ENCODE measurements around the gene EBI3.
"Not testable (repeated sequence)": the region's sequence is repeated elsewhere in the genome, so short reads cannot be mapped to it uniquely, and the experiment has no call there.

The EBI3 gene

DNA sequence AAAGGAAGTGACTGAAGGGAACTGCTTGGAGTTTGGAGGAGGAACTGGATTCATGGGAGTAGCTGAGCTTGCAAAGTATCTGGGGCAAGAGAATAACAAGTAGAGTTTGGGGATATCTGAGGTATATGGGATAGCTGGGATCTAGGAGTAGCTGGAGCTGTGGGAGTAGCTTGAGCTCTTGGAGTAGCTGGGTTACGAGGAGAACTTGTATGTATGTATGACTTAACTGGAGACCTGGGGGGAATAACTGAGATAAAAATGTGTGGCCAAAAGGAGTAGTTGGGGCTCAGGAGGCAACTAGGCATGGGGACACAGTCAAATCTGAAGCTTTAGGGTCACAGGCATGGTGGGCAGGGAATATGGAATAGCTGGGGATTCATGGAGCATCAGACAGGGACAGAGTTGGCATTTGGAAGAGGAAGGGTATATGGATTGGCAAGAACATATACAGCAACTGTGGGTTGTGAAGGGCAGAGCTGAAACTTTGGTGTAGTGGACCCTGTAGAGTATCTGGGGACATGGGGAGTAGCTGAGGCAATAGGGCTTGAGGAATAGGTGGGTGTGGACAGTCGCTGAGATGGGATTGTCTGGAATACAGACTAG, 28.3 kb upstream of the EBI3 start:
- no peak for DNase-seq (ENCODE audit: low read depth, low spot score)

DNA sequence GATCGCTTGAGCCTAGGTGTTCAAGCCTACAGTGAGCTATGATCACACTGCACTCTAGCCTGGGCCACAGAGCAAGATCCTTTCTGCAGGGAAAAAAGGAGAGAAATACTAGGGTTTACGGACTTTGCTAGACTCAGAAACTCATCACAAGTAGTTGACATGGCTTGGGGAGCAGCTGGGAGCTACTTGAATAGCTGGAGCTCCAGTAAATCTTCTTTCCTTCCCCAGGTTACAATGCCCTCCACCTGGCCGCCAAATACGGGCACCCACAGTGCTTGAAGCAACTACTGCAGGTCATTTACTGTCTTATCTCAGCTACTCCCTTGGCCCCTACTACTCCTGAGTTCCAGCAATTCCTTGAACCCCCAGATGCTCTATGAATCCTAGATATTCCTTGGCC, 27.5 kb upstream of the EBI3 start:
- DNase-seq (ENCODE audit: low read depth, low spot score) = no peak

DNA sequence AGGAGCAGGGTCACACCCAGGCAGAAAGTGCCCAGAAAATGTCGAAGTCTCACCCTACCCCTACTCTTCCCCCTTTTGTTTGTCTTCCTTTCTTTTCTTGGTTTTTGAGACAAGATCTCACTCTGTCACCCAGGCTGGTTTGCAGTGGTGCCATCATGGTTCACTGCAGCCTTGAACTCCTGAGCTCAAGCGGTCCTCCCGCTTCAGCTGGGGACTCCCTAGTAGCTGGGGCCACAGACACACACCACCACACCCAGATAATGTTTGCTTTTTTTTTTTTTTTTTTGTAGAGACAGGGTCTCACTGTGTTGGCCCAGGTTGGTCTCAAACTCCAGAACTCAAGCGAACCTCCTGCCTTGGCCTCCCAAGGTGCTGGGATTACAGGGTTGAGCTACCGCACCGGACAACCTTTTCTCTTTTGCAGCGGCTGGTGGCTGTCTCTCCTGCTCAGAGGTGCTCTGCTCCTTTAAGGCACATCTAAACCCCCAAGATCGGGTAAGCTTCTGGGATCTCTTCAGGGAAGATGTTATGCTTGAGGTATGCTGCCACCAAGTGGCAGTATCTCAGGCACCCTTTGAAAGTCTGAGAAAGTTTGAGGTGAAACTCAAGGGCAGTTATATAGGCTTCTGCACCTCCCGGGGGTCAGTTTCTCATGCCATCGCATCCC, 22.4 kb upstream of the EBI3 start:
- no peak for DNase-seq (ENCODE audit: low read depth, low spot score)

DNA sequence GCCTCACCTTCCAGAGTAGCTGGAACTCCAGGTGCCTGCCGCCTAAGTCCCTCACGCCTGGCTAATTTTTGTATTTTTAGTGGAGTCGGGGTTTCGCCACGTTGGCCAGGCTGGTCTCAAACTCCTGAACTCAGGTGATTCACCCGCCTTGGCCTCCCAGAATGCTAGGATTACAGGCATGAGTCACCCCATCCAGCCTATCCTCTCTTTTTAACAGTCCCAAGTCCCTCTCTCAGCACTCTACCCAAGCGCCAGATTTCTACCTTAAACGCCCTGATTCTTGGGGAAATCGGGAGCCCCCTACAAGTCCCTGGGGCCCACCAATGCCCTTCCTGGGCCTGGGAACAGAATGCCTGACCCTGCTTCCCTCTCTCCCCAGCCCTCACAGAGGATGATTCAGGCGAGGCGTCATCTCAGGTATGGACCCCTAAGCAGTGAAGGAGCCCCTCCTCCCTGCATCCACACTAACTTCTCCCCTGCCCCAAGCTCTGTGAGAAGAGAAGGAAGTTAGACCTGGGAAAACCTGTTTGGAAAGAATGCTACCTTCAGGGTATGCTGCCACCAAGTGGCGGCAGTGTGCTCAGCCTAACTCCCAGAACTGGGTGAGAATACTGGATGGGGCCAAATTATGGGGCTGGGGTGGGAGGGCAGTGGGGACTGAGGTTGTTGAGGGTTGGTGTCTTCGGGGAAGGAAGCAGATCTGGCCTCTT, 20.8 kb upstream of the EBI3 start:
- DNase-seq (ENCODE audit: low read depth, low spot score) = no peak

DNA sequence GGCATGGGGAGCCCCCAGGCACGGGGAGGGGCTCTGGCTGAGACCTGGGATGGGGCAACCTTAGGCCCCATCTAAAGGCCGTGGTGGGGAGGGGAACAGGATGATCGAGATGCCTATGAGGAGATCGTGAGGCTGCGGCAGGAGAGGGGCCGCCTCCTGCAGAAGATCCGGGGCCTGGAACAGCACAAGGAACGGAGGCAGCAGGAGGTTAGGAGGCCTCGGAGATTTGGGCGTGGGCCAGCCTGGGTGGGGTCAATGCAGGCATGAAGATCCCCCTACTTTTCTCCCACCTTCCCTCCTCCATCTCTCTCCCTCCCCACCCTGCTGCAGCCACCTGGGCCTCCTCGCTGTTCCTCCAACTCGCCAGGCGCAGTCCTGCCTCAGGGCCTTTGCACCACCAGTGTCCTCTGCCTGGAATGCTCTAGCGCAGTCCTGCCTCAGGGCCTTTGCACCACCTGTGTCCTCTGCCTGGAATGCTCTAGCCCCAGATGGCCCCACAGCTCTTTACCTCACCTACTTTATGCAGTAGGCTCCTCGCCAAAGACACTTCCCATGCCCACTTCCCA, 19.1 kb upstream of the EBI3 start:
- DNase-seq (ENCODE audit: low read depth, low spot score) = no peak

DNA sequence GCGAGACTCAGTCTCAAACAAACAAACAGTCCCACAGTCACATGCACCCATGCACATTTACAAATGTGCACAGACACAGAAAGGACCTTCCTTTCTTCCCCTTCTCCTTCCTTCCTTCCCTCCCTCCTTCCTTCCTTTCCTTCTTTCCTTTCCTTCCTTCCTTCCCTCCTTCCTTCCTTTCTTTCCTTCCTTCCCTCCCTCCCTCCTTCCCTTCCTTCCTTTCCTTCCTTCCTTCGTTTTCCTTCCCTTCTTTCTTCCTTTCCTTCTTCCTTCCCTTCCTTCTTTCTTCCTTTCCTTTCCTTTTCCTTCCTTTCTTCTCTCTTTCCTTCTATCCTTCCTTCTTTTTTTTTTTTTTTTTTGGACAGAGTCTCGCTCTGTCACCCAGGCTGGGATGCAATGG, 16.2 kb upstream of the EBI3 start:
- no peak for DNase-seq (ENCODE audit: low read depth, low spot score)

DNA sequence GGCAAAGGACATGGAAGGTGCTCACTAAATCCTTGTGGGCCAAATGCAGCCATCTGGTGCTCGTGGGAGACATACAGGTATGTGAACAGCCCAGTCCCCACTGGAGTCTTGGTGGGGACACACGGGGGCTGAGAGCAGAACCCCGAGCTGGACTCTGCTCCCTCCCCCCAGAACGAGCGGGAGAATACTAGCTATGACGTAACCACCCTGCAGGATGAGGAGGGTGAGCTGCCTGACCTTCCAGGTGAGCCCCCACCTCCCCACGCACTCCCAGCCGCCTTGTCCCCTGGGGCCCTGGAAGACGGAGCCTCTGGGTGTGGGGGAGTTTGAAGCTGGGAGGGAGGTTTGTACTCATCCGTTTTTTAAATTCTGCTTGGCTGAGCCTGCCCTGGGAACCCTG, 13.5 kb upstream of the EBI3 start:
- DNase-seq (ENCODE audit: low read depth, low spot score) = no peak

DNA sequence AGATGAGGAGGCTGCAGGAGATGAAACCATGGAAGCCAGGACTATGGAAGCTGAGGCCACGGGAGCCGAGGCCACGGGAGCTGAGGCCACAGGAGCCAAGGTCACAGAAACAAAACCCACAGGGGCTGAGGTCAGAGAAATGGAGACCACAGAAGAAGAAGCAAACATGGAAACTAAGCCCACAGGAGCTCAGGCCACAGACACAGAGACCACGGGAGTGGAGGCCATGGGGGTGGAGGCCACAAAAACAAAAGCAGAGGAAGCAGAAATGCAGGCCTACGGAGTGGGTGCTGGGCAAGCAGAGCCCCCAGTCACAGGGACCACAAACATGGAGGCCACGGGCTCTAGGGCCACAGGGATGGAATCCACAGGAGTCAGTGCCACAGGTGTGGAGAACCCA, 12.5 kb upstream of the EBI3 start:
- no peak for DNase-seq (ENCODE audit: low read depth, low spot score)

DNA sequence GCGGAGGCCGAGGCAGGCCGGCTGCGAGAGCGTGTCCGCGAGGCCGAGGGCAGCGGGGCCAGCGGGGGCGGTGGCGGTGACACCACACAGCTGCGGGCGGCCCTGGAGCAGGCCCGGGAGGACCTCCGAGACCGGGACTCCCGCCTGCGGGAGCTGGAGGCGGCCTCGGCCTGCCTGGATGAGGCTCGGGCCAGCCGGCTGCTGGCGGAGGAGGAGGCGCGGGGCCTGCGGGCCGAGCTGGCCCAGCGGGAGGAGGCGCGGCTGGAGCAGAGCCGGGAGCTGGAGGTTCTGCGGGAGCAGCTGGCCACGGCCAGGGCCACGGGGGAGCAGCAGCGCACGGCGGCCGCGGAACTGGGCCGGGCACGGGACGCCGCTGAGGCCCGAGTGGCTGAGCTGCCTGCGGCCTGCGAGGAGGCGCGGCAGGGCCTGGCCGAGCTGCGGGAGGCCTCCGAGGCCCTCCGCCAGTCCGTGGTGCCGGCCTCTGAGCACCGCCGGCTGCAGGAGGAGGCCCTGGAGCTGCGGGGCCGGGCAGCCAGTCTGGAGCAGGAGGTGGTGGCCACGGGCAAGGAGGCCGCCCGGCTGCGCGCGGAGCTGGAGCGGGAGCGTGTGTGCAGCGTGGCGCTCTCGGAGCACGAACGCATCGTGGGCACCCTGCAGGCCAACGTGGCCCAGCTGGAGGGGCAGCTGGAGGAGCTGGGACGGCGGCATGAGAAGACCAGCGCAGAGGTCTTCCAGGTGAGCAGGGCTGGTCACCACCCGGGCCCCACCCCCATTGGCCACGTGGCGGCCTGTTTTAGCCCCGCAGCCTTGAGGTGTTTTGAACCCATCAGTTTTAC, 11.7 kb upstream of the EBI3 start:
- no peak for DNase-seq (ENCODE audit: low read depth, low spot score)

DNA sequence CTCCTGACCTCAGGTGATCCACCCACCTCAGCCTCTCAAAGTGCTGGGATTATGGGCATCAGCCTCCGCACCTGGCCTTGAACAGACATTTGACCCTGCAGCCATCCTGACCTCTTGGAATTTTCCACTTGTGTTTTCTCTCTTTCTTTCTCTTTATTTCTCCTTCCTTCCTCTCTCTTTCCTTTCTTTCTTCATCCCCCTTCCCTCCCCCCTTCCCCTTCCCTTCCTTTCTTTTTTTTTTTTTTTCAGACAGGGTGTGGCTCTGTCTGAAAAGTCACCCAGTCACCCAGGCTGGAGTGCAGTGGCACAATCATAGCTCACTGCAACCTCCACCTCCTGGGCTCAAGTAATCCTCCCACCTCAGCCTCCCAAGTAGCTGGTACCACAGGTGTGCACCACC, 10.8 kb upstream of the EBI3 start:
- DNase-seq (ENCODE audit: low read depth, low spot score) = not testable (repeated sequence)

DNA sequence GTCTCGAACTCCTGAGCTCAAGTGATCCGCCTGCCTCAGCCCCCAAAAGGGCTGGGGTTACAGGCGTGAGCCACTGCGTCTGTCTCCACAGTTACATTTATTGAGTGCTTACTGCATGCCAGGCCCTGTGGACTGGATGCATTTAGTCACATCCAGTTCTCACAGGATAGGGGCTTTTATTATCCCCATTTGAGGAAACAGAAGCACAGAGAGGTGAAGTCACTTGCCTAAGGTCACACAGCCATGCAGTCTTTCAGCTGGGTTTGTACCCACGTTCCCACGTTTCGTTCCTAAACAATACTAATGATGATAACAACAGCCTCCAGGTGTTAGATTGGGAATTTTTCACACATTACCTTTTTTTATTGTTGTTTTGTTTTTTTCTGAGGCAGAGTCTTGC, 9.1 kb upstream of the EBI3 start:
- DNase-seq (ENCODE audit: low read depth, low spot score) = no peak

DNA sequence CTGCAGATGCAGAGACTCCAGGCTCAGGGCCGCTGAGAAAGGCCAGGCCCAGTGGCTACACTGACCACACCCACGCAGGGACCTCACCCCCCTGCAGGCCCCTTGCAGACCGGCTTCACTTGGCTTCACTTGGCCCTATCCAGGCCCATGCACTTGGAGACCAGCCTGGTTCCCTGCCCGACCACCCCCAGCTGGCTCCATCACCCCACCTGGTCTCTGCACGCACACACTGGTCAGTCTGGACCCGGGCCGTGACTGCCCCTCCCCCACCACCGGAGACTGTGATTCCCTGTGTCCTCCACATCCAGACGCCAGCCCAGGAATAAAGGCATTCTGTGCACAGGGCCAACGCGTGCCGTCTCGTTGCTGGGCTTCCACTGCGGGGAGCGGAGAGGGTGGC, 4.9 kb upstream of the EBI3 start:
- DNase-seq (ENCODE audit: low read depth, low spot score) = no peak

DNA sequence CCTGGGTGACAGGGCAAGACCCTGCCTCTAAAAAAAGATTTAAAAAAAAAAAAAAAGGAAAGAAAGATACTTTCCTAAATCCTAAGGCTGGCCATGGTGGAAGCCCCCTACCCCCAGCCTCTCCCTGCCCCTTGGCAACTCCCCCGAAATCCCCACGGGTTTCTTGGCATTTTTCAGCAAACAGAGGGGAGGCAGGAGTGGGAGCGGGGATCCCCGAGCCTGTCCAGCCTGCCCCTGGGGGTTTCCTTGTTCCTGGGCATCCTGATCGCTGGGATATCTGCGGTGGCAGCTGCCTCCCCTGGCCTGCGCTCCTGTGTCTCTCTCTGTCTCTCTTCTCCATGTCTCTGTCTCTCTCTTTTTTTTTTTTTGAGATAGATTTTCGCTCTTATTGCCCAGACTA, 3.4 kb upstream of the EBI3 start:
- no peak for DNase-seq (ENCODE audit: low read depth, low spot score)

DNA sequence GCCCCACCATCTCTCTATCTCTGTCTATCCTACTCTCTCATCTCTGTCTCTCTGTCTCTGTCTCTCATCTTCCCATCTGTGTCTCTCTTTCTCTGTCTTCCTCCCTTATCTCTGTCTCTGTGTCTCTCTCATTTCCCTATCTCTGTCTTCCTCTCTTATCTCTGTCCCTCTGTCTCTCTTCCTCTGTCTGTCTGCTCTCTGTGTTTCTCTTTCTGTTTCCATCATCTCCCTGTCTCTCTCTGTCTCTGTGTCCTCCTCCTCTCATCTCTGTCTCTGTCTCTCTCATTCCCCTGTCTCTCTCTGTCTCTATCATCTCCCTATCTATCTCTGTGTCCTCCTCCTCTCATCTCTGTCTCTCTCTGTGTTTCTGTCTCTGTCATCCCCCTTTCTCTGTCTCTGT, 1.6 kb upstream of the EBI3 start:
- no peak for DNase-seq (ENCODE audit: low read depth, low spot score)

DNA sequence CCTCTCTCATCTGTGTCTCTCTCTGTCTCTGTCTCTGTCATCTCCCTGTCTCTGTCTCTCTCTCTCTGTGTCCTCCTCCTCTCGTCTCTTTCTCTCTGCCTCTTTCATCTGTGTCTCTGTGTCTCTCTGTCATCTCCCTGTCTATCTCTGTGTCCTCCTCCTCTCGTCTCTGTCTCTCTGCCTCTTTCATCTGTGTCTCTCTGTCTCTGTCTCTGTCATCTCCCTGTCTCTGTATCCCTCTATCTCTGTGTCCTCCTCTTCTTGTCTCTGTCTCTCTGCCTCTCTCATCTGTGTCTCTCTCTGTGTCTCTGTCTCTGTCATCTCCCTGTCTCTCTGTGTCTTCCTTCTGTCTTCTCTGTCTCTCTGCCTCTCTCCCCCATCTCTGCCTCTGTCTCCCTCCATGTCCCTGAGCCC, 551 bp upstream of the EBI3 start:
- no peak for DNase-seq (ENCODE audit: low read depth, low spot score)

DNA sequence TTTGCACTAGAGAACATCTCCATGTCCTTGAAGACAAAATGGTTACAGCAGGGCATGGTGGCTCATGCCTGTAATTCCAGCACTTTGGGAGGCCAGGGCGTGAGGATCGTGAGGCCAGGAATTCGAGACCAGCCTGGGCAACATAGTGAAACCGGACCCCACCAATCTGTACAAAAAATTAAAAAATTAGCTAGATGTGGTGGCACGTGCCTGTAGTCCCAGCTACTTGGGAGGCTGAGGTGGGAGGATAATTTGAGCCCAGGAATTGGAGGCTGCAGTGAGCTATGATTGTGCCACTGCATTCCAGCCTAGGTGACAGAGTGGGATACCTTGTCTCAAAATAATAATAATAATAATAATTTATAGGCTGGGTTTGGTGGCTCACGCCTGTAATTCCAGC, 914 bp downstream of the EBI3 start:
- not testable (repeated sequence) for DNase-seq (ENCODE audit: low read depth, low spot score)

DNA sequence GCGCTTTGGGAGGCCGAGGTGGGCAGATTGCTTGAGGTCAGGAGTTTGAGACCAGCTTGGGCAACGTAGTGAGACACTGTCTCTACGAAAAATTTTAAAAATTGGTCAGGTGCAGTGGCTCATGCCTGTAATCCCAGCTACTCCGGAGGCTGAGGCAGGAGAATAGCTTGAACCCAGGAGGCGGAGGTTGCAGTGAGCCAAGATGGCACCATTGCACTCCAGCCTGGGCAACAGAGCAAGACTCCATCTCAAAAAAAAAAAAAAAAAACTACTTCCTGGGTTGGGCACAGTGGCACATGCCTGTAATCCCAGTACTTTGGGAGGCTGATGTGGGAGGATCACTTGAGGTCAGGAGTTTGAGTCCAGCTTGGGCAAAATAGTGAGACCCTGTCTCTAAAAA, 2.2 kb downstream of the EBI3 start:
- not testable (repeated sequence) for DNase-seq (ENCODE audit: low read depth, low spot score)

DNA sequence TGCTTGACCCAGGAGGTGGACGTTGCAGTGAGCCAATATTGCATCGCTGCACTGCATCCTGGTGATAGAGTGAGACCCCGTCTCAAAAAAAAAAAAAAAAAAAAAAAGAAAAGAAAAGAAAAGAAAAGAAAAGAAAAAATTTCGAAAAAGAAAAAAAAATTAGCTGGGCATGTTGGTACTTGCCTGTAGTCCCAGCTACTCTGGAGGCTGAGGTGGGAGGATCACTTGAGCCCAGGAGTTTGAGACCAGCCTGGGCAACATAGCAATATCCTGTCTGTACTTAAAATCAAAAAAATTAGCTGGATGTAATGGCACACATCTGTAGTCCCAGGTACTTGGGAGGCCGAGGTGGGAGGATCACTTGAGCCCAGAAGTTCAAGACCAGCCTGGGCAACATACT, 2.8 kb downstream of the EBI3 start:
- DNase-seq (ENCODE audit: low read depth, low spot score) = not testable (repeated sequence)

DNA sequence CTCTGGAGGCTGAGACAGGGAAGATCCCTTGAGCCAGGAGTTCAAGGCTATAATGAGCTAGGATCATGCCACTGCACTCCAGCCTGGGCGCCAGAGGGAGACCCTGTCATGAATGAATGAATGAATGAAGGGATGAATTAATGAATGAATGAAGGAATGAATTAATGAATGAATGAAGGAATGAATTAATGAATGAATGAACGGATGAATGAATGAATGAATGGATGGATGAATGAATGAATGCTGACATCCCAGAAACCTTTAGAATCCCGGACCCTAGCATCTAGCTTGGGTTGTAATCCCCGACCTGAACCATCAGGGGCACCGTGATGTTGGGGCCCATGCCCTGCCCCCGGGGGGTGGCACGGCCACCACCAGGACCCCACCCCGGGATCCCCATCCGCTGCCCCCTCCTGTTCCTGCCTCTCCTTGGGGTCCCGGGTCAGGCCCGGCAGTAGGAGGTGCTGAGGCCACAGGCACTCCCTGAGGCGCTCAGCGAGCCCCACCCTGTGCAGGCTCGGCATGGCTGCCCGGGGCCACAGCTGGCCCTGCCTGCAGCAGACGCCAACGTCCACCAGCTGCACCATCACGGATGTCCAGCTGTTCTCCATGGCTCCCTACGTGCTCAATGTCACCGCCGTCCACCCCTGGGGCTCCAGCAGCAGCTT, 3.4 kb downstream of the EBI3 start:
- DNase-seq (ENCODE audit: low read depth, low spot score) = no peak

DNA sequence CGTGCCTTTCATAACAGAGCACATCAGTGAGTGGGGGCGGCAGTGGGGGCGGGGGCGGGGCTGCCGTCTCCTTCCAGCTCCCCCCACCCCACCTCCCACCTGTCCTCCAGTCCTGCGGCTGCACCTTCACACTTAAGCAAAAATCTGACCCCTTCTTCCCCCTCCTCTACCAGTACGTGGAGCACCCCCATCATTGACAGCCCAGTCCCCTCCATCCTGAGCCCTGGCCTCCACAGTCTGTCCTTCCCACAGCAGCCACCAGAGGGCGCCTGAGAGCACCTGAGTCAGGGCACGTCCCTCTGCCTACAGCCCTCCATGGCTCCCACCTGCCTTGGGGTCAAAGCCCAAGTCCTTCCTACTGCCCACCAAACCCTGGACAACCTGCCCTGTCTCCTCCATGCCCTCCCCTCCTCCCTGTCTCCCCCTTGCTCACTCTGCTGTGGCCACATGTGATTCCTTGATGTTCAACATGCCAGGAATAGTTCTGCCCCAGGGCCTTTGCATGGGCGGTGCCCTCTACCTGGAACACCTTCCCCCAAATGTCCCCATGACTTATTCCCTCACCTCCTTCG, 4.0 kb downstream of the EBI3 start:
- DNase-seq (ENCODE audit: low read depth, low spot score) = no peak
